NB4 (cell line): Measurements from ENCODE around the gene ARHGAP18.
"Not testable (repeated sequence)": the region's sequence is repeated elsewhere in the genome, so short reads cannot be mapped to it uniquely, and the experiment has no call there.

Source experiments
- CTCF ChIP-seq: IDR thresholded peaks from one replicate; pipeline ENCODE4 v1.5.1; 2012; ENCODE audit warnings: low read depth, low read length
- MAX ChIP-seq: IDR thresholded peaks from 2 replicates; pipeline ENCODE4 v1.6.1; 2011; ENCODE audit warnings: low read depth, low read length
- POLR2A ChIP-seq: IDR thresholded peaks from 2 replicates; pipeline ENCODE4 v1.6.1; 2011; ENCODE audit warnings: mild to moderate bottlenecking; ENCODE audit not compliant: insufficient read length; ENCODE audit errors: extremely low read depth

- not testable (repeated sequence) for TF ChIP-seq CTCF, POLR2A, MAX
Measured at GRCh38 chr6:129574605-129575004, 135.4 kb downstream of the ARHGAP18 start.
